K562 (cell line): Measurements from ENCODE around the gene DCTN5. TPM values are rescaled to one million over a fixed set of nuclear protein-coding genes. Genes with fewer than 3 reads are reported as not detected.
A peak's percentile ranks its signal among the peaks of the same experiment; 100 is the strongest.

Experiments used
- ATF1 ChIP-seq, 2 experiments: fragments of 450-650 bp in 1 of 2; IDR thresholded peaks; 2 replicates each; pipeline ENCODE4 v1.6.1; 2016; ENCODE audit warnings: missing compliant biosample characterization in 1 of 2, missing genetic modification characterization in 1 of 2
- ATF2 ChIP-seq: sonication (generic); formaldehyde crosslinking; IDR thresholded peaks from 2 replicates; pipeline ENCODE4 v1.8.1; 2022; ENCODE audit warnings: missing genetic modification reagents
- ATF4 ChIP-seq: fragments of 450-650 bp; formaldehyde crosslinking; IDR thresholded peaks from 2 replicates; pipeline ENCODE4 v1.4.0; 2022; ENCODE audit warnings: mild to moderate bottlenecking, moderate library complexity
- CREM ChIP-seq: IDR thresholded peaks from 2 replicates; pipeline ENCODE4 v1.6.1; 2014; ENCODE audit warnings: antibody characterized with exemption, low read depth
- FOXA3 ChIP-seq, 2 experiments: fragments of 450-650 bp in 1 of 2; sonication (generic) in 1 of 2; formaldehyde crosslinking; IDR thresholded peaks in 1 of 2; conservative IDR thresholded peaks in 1 of 2; 2 replicates each; pipeline versions ENCODE4 v1.4.0 to v1.8.0; 2020 to 2022; ENCODE audit warnings: mild to moderate bottlenecking in 2 of 2, missing genetic modification reagents in 1 of 2
- KDM1A ChIP-seq, 2 experiments: fragments of 450-650 bp; IDR thresholded peaks; 2 replicates each; pipeline ENCODE4 v1.6.1; 2016; ENCODE audit warnings: mild to moderate bottlenecking in 2 of 2
- L3MBTL2 ChIP-seq: fragments of 450-650 bp; IDR thresholded peaks from 2 replicates; pipeline ENCODE4 v1.6.1; 2016; ENCODE audit warnings: mild to moderate bottlenecking, moderate library complexity
- NCOA1 ChIP-seq: fragments of 450-650 bp; IDR thresholded peaks from 2 replicates; pipeline ENCODE4 v1.6.1; 2016; ENCODE audit warnings: low read depth
- NFIC ChIP-seq: fragments of 450-650 bp; IDR thresholded peaks from 2 replicates; pipeline ENCODE4 v1.6.1; 2017; ENCODE audit warnings: mild to moderate bottlenecking, inconsistent platforms
- PHB2 ChIP-seq: fragments of 450-650 bp; IDR thresholded peaks from 2 replicates; pipeline ENCODE4 v1.6.1; 2017; ENCODE audit warnings: low read depth
- PHF20 ChIP-seq: fragments of 450-650 bp; IDR thresholded peaks from 2 replicates; pipeline ENCODE4 v1.6.1; 2018; ENCODE audit not compliant: partially characterized antibody
- POLR2B ChIP-seq: fragments of 450-650 bp; IDR thresholded peaks from 2 replicates; pipeline ENCODE4 v1.6.1; 2018; ENCODE audit warnings: low read depth; ENCODE audit not compliant: partially characterized antibody
- SIN3B ChIP-seq: fragments of 450-650 bp; IDR thresholded peaks from 2 replicates; pipeline ENCODE4 v1.6.1; 2017; ENCODE audit warnings: low read depth, mild to moderate bottlenecking, moderate library complexity
- SOX6 ChIP-seq: fragments of 450-650 bp; IDR thresholded peaks from 2 replicates; pipeline ENCODE4 v1.6.1; 2014; ENCODE audit warnings: mild to moderate bottlenecking
- U2AF2 ChIP-seq: fragments of 200-400 bp; formaldehyde crosslinking; optimal IDR thresholded peaks from 2 replicates; pipeline ENCODE3; 2017; ENCODE audit warnings: low read depth, mild to moderate bottlenecking, low read length
- ZBTB11 ChIP-seq, 3 experiments: fragments of 200-800 bp in 1 of 3; fragments of 250-450 bp in 1 of 3; fragments of 450-650 bp in 1 of 3; sonication (Bioruptor Pico) in 1 of 3; sonication (Bioruptor generic) in 1 of 3; formaldehyde crosslinking in 1 of 3; IDR thresholded peaks; 2 replicates each; pipeline versions ENCODE4 v1.6.1 to v1.8.0; 2016 to 2022; ENCODE audit warnings: mild to moderate bottlenecking in 2 of 3, missing genetic modification characterization in 2 of 3, missing compliant biosample characterization in 1 of 3, moderate library complexity in 1 of 3
- ZNF263 ChIP-seq: sonication (generic); formaldehyde crosslinking; IDR thresholded peaks from 2 replicates; pipeline ENCODE4 v1.8.0; 2022; ENCODE audit warnings: mild to moderate bottlenecking, missing genetic modification reagents, borderline replicate concordance
- ZNF518B ChIP-seq: fragments of 250-450 bp; sonication (Bioruptor Pico); IDR thresholded peaks from 2 replicates; pipeline ENCODE4 v1.5.0; 2021; ENCODE audit warnings: mild to moderate bottlenecking, moderate library complexity
- polyA plus RNA-seq, 8 experiments: library from polyadenylated mRNA; depleted of rRNA in 4 of 8; stranded (reverse) in 5 of 8; unstranded in 3 of 8; fragments of >200 nt; fragmentation: Nextera tagmentation in 2 of 8; fragmentation: Illumina TruSeq in 1 of 8; extraction: Ambion mirVana in 2 of 8; extraction: Trizol in 1 of 8; gene quantifications; 2 replicates each; pipeline versions ENCODE4 v1.2.1 to v1.2.3, GENCODE V29; 2011 to 2014; ENCODE audit warnings: inconsistent platforms in 1 of 8, missing spikeins in 1 of 8
- total RNA-seq, 7 experiments: library from RNA; depleted of rRNA in 6 of 7; stranded (reverse); fragments of >200 nt in 6 of 7; fragmentation: Illumina TruSeq in 2 of 7; extraction: Trizol in 2 of 7; gene quantifications; 2 replicates each; pipeline versions ENCODE4 v1.2.1 to v1.2.3, GENCODE V29; 2011 to 2021; ENCODE audit warnings: low replicate concordance in 1 of 7
- TF ChIP-seq, protein P1 (sequence below): fragments of 450-650 bp; conservative IDR thresholded peaks from 2 replicates; pipeline ENCODE4 v1.6.1; 2016; ENCODE audit warnings: missing genetic modification characterization, low read depth, mild to moderate bottlenecking, missing compliant biosample characterization, moderate library complexity

Gene DCTN5
- total and polyA plus RNA-seq, 9 of the 15 experiments (the other 6 are each of a cell fraction or from before 2014, with no cell fraction given), result 35.8 to 149 (median 75.9) TPM

GRCh38 chr16:23667355-23667659 is 26.0 kb downstream of the DCTN5 start (continued):
- peak in 2 of 3 experiments; percentile 61 to 94; a peak in 4 of 6 replicates for TF ChIP-seq ZBTB11 (CRISPR knock-in tag; IDR thresholded peaks at IDR 0.05)
- no peak for TF ChIP-seq PHF20
- TF ChIP-seq U2AF2, result no peak
- no peak for TF ChIP-seq ATF2 (CRISPR knock-in tag)
- TF ChIP-seq NCOA1, result peak; percentile 38; the same call in 1 of the 2 replicates
- TF ChIP-seq L3MBTL2, result no peak
- TF ChIP-seq KDM1A (IDR thresholded peaks at IDR 0.05), result peak; percentile 67 to 78
- no peak for TF ChIP-seq FOXA3 (CRISPR knock-in tag; conservative IDR thresholded peaks at IDR 0.05 in 1 of 2, IDR thresholded peaks at IDR 0.05 in 1 of 2)
- no peak for TF ChIP-seq SIN3B
- TF ChIP-seq ZNF518B (CRISPR knock-in tag), result no peak
- peak; percentile 84; the same call in 1 of the 2 replicates for TF ChIP-seq SOX6
- peak; percentile 84 for TF ChIP-seq NFIC
- TF ChIP-seq ZNF263 (CRISPR knock-in tag), result no peak
- no peak for TF ChIP-seq ATF1 (CRISPR knock-in tag; IDR thresholded peaks at IDR 0.05)
- TF ChIP-seq ATF1 (tag; IDR thresholded peaks at IDR 0.05), result no peak
- TF ChIP-seq, protein P1, sequence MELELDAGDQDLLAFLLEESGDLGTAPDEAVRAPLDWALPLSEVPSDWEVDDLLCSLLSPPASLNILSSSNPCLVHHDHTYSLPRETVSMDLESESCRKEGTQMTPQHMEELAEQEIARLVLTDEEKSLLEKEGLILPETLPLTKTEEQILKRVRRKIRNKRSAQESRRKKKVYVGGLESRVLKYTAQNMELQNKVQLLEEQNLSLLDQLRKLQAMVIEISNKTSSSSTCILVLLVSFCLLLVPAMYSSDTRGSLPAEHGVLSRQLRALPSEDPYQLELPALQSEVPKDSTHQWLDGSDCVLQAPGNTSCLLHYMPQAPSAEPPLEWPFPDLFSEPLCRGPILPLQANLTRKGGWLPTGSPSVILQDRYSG (tag), result no peak
- no peak for TF ChIP-seq ATF4 (CRISPR knock-in tag)
- TF ChIP-seq POLR2B, result no peak
- peak; percentile 77; the same call in 1 of the 2 replicates for TF ChIP-seq PHB2
- no peak for TF ChIP-seq CREM
